Neural progenitor cell (in vitro differentiated cells): ENCODE results near the gene CD300LF.

Experiments
- EZH2 ChIP-seq: fragments of 200-600 bp; sonication (generic); IDR thresholded peaks from 2 replicates; pipeline ENCODE4 v1.6.1; 2017; ENCODE audit warnings: antibody characterized with exemption, mild to moderate bottlenecking, moderate library complexity
- TF ChIP-seq, protein P1 (sequence below): fragments of 200-600 bp; sonication (generic); IDR thresholded peaks from 2 replicates; pipeline ENCODE4 v1.5.1; 2017; ENCODE audit warnings: antibody characterized with exemption, mild to moderate bottlenecking

DNA sequence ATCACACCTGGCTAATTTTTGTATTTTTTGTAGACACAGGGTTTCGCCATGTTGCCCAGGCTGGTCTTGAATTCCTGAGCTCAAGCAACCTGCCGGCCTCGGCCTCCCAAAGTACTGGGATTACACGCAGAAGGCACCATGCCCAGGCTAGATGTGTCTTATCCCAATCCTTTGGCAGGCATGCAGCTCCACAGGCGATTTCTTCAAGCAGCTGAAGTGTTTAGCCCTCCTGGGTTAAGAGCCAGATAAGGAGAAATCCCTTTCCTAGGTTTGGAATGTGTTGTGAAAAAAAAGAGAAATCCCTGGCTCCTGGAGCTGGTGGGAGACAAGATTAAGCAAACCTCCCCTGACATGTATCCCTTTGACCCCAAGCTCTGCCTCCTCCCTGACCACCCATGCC, 33.7 kb upstream of the CD300LF start:
- TF ChIP-seq, protein P1, sequence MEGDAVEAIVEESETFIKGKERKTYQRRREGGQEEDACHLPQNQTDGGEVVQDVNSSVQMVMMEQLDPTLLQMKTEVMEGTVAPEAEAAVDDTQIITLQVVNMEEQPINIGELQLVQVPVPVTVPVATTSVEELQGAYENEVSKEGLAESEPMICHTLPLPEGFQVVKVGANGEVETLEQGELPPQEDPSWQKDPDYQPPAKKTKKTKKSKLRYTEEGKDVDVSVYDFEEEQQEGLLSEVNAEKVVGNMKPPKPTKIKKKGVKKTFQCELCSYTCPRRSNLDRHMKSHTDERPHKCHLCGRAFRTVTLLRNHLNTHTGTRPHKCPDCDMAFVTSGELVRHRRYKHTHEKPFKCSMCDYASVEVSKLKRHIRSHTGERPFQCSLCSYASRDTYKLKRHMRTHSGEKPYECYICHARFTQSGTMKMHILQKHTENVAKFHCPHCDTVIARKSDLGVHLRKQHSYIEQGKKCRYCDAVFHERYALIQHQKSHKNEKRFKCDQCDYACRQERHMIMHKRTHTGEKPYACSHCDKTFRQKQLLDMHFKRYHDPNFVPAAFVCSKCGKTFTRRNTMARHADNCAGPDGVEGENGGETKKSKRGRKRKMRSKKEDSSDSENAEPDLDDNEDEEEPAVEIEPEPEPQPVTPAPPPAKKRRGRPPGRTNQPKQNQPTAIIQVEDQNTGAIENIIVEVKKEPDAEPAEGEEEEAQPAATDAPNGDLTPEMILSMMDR, result no peak
- TF ChIP-seq EZH2, result no peak
